D341Med (cell line): ENCODE results near the gene AZIN2.
A peak's percentile ranks its signal among the peaks of the same experiment; 100 is the strongest.
"Not testable (repeated sequence)": the region's sequence is repeated elsewhere in the genome, so short reads cannot be mapped to it uniquely, and the experiment has no call there.

Source experiments
- DNase-seq: peaks from one replicate; pipeline ENCODE4 v3.0.0; 2012; ENCODE audit warnings: low spot score

AZIN2 gene

GRCh38 chr1:33080885-33081553 lies at the start of gene AZIN2:
Gene AZIN2 (plus strand): TSS chr1:33081153. CDS start chr1:33082250, 1,097 bp downstream.
- DNase-seq = peak; percentile 98

- no peak for DNase-seq
Measured at GRCh38 chr1:33031506-33031905, 49.4 kb upstream of the AZIN2 start.

GRCh38 chr1:33032126-33032869 lies 48.7 kb upstream of the AZIN2 start:
- DNase-seq = no peak

GRCh38 chr1:33036051-33036525 lies 44.9 kb upstream of the AZIN2 start:
- DNase-seq = peak; percentile 37

GRCh38 chr1:33036526-33037503 lies 44.1 kb upstream of the AZIN2 start, which contains the start of gene AK2:
Gene AK2 (minus strand): TSS chr1:33036883. CDS start chr1:33036828, 55 bp downstream.
- DNase-seq = peak; percentile 96

- no peak for DNase-seq
Measured at GRCh38 chr1:33039840-33040239, 41.1 kb upstream of the AZIN2 start.

- no peak for DNase-seq
Measured at GRCh38 chr1:33041026-33041425, 39.9 kb upstream of the AZIN2 start.

- DNase-seq = no peak
Measured at GRCh38 chr1:33042831-33043230, 38.1 kb upstream of the AZIN2 start.

GRCh38 chr1:33043267-33044092 lies 37.5 kb upstream of the AZIN2 start:
- DNase-seq = no peak

- no peak for DNase-seq
Measured at GRCh38 chr1:33045246-33045645, 35.7 kb upstream of the AZIN2 start.

- no peak for DNase-seq
Measured at GRCh38 chr1:33045814-33046213, 35.1 kb upstream of the AZIN2 start.

- DNase-seq = not testable (repeated sequence)
Measured at GRCh38 chr1:33046234-33046633, 34.7 kb upstream of the AZIN2 start.

GRCh38 chr1:33047290-33047689 lies 33.7 kb upstream of the AZIN2 start:
- no peak for DNase-seq

GRCh38 chr1:33047839-33048305 lies 33.1 kb upstream of the AZIN2 start:
- no peak for DNase-seq

- no peak for DNase-seq
Measured at GRCh38 chr1:33048426-33048825, 32.5 kb upstream of the AZIN2 start.

GRCh38 chr1:33049371-33049770 lies 31.6 kb upstream of the AZIN2 start:
- DNase-seq = no peak

- no peak for DNase-seq
Measured at GRCh38 chr1:33050221-33051076, 30.5 kb upstream of the AZIN2 start.

GRCh38 chr1:33055210-33056008 lies 25.5 kb upstream of the AZIN2 start:
- peak; percentile 69 for DNase-seq

- DNase-seq = no peak
Measured at GRCh38 chr1:33056426-33056825, 24.5 kb upstream of the AZIN2 start.
